Astrocyte of the cerebellum (primary cell): Measurements from ENCODE around the gene ADGRB3.

ENCODE experiments used
- DNase-seq: peaks from one replicate; pipeline ENCODE4 v3.0.0-alpha.2; 2011; ENCODE audit warnings: low read depth
- H3K4me3 ChIP-seq: 2 replicates; pipeline ENCODE4 v1.5.1; 2011; ENCODE audit warnings: mild to moderate bottlenecking, low read depth, low read length, moderate library complexity
- in situ Hi-C: cut with HindIII; loops from 2 replicates; pipeline ENCODE4 v1.10.0; 2017; ENCODE audit warnings: low sequenced_read_pairs
- TF ChIP-seq, protein P1 (sequence below): IDR thresholded peaks from 2 replicates; pipeline ENCODE4 v1.5.1; 2012; ENCODE audit warnings: low read length, low read depth, moderate library complexity, mild to moderate bottlenecking; ENCODE audit errors: missing control alignments

The ADGRB3 gene

DNA sequence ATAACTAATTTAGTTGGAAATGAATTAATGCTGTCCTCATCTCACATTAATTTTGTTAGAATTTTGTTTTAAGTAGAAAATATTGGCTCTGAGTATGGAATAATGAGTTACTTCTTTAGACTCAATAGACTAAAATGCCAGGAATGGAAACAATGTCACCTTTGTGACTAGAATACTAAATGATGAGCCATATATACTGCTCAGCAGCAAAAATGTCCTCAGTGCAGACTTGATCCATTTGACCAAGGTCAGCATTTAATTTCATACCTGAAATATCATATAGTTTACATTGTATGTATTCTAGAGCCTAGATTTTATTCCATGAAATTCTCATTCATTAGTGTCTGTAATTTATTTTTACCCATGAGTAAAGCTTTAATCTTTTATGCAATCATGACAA, 217.7 kb downstream of the ADGRB3 start:
- TF ChIP-seq, protein P1, sequence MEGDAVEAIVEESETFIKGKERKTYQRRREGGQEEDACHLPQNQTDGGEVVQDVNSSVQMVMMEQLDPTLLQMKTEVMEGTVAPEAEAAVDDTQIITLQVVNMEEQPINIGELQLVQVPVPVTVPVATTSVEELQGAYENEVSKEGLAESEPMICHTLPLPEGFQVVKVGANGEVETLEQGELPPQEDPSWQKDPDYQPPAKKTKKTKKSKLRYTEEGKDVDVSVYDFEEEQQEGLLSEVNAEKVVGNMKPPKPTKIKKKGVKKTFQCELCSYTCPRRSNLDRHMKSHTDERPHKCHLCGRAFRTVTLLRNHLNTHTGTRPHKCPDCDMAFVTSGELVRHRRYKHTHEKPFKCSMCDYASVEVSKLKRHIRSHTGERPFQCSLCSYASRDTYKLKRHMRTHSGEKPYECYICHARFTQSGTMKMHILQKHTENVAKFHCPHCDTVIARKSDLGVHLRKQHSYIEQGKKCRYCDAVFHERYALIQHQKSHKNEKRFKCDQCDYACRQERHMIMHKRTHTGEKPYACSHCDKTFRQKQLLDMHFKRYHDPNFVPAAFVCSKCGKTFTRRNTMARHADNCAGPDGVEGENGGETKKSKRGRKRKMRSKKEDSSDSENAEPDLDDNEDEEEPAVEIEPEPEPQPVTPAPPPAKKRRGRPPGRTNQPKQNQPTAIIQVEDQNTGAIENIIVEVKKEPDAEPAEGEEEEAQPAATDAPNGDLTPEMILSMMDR, result no peak
- no peak for DNase-seq
- H3K4me3 ChIP-seq, result no peak overlapping the region
- in situ Hi-C loops, result no loop called here

DNA sequence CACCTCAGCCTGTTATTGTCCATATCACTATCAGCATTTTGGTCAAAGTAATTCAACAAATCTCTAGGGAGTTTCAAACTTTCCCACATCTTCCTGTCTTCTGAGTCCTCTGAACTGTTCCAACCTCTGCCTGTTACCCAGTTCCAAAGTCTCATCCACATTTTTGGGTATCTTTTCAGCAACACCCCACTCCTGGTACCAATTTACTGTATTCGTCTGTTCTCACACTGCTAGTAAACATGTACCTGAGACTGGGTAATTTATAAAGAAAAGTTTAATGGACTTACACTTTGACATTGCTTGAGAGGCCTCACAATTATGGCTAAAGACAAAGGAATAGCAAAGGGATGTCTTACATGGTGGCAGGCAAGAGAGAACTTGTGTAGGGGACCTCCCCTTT, 224.2 kb downstream of the ADGRB3 start:
- H3K4me3 ChIP-seq, result no peak overlapping the region
- in situ Hi-C loops, result no loop called here
- TF ChIP-seq, protein P1, result no peak
- no peak for DNase-seq

DNA sequence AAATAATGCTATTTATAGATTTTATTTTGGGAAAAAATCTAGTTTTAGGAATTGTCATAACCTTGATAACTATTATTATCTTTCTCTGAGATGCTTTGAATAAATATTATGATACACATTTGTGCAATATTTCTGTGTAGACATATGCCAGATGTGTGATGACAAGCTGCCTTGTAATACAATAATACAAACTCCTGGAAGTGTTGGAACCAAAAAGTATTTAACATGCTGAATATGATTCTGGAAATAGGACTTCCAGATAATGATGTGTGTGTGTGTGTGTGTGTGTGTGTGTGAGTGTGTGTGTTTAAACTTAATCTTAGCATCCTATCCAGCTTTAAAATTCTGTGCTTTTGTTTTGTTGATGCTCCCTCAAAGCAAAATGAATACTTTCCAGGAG, 233.6 kb downstream of the ADGRB3 start:
- in situ Hi-C loops, result no loop called here
- TF ChIP-seq, protein P1, result no peak
- H3K4me3 ChIP-seq, result no peak overlapping the region
- no peak for DNase-seq

DNA sequence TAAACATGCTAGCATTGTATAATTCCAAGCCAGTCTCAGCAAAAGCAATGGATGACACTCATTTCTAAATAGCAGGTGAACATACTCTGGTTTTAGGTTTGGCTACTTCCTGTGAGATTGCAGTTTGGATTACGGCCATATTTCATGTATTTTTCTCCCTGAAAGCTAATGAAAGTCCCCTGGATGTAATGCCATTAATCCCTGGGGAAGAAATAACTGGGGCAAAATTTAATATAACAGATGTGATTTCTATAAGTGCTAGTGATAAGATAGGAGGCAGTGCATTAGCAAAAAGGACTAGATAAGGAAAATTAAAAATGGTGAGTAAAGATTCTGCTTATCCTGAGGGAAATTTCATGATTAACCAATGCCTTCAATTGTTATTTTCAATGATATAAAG, 238.2 kb downstream of the ADGRB3 start:
- no peak for DNase-seq
- H3K4me3 ChIP-seq, result no peak overlapping the region
- in situ Hi-C loops, result no loop called here
- TF ChIP-seq, protein P1, result no peak

DNA sequence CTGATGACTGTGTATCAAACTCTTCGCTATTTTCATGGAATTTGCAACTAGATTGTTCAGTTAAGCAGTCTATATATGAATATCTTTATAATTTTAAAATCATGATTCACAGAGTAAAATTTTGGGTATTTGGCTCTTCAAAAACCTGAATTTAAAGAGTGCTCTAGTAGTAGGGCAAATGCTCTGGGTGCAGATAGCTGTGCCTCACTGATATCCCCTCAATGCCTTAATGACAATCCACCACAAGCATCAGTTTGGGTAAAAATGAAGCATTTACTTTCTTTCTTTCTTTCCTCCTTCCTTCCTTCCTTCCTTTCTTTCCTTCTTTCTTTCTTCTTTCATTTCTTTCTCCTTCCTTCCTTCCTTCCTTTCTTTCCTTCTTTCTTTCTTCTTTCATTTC, 239.7 kb downstream of the ADGRB3 start:
- in situ Hi-C loops, result no loop called here
- no peak overlapping the region for H3K4me3 ChIP-seq
- no peak for DNase-seq
- TF ChIP-seq, protein P1, result no peak

DNA sequence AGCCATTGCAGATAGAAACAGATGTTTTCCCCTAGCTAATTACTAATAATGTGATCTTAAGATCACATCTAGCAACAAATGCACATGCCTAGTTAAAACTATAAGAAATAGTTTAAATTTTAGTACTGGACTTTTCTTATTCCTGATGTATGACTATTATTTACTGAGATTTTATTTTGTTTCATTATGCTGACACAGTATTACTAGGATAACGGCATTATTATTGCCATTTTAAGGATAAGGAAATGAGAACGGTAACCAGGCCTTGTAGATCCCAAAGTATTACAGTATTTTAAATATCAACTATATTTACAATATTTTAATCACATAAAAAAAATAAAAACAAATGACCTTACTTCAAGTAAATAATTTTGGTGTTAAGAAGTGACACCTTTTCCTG, 240.3 kb downstream of the ADGRB3 start:
- H3K4me3 ChIP-seq, result no peak overlapping the region

More for the DNA sequence above, 240.3 kb downstream of the ADGRB3 start:
- TF ChIP-seq, protein P1, result no peak
- in situ Hi-C loops, result no loop called here
- no peak for DNase-seq
